H9 (cell line): ENCODE results near the gene KNG1. TPM values are rescaled to one million over a fixed set of nuclear protein-coding genes. Genes with fewer than 3 reads are reported as not detected.

Experiments used
- DNase-seq: peaks from one replicate; pipeline ENCODE4 v3.0.0-alpha.2; 2017
- H2AFZ ChIP-seq: one replicate; pipeline ENCODE4 v1.6.1; 2013; ENCODE audit warnings: mild to moderate bottlenecking, low read length, control low read depth, moderate library complexity
- H2AK5ac ChIP-seq: 2 replicates; pipeline ENCODE4 v1.6.1; 2013; ENCODE audit warnings: low read length, control low read depth, mixed read lengths; ENCODE audit not compliant: insufficient read length
- H2BK120ac ChIP-seq: one replicate; pipeline ENCODE4 v1.6.1; 2013; ENCODE audit warnings: low read depth, mild to moderate bottlenecking, low read length, control low read depth, inconsistent platforms; ENCODE audit not compliant: poor library complexity, severe bottlenecking
- H2BK12ac ChIP-seq: 2 replicates; pipeline ENCODE4 v1.6.1; 2013; ENCODE audit warnings: low read length, control low read depth, mixed read lengths, low read depth; ENCODE audit not compliant: insufficient read length
- H2BK15ac ChIP-seq: 2 replicates; pipeline ENCODE4 v1.6.1; 2013; ENCODE audit warnings: low read depth, low read length, control low read depth
- H2BK20ac ChIP-seq: one replicate; pipeline ENCODE4 v1.6.1; 2013; ENCODE audit warnings: low read depth, mild to moderate bottlenecking, low read length, control low read depth, inconsistent platforms; ENCODE audit not compliant: poor library complexity, severe bottlenecking
- H2BK5ac ChIP-seq: 2 replicates; pipeline ENCODE4 v1.6.1; 2013; ENCODE audit warnings: low read length, control low read depth, mixed read lengths; ENCODE audit not compliant: insufficient read length
- H3K14ac ChIP-seq: 2 replicates; pipeline ENCODE4 v1.6.1; 2013; ENCODE audit warnings: low read length, control low read depth; ENCODE audit not compliant: insufficient read depth
- H3K18ac ChIP-seq: 2 replicates; pipeline ENCODE4 v1.6.1; 2013; ENCODE audit warnings: low read depth, mild to moderate bottlenecking, mixed read lengths, low read length, control low read depth; ENCODE audit not compliant: insufficient read length
- H3K23ac ChIP-seq: 2 replicates; pipeline ENCODE4 v1.6.1; 2013; ENCODE audit warnings: low read length, control low read depth, mixed read lengths, low read depth; ENCODE audit not compliant: insufficient read length
- H3K23me2 ChIP-seq: 2 replicates; pipeline ENCODE4 v1.6.1; 2013; ENCODE audit warnings: low read depth, mild to moderate bottlenecking, mixed read lengths, low read length, control low read depth; ENCODE audit not compliant: insufficient read length, poor library complexity, severe bottlenecking
- H3K27ac ChIP-seq: 2 replicates; pipeline ENCODE4 v1.5.1; 2013; ENCODE audit warnings: low read length, control low read depth, mixed read lengths, low read depth; ENCODE audit not compliant: insufficient read length
- H3K27me3 ChIP-seq: 2 replicates; pipeline ENCODE4 v1.6.1; 2013; ENCODE audit warnings: low read length, control low read depth, inconsistent platforms; ENCODE audit not compliant: insufficient read depth
- H3K4ac ChIP-seq: 2 replicates; pipeline ENCODE4 v1.6.1; 2013; ENCODE audit warnings: low read depth, mild to moderate bottlenecking, control low read depth, inconsistent platforms, low read length, moderate library complexity
- H3K4me1 ChIP-seq: 2 replicates; pipeline ENCODE4 v1.6.1; 2013; ENCODE audit warnings: low read length, control low read depth, inconsistent platforms; ENCODE audit not compliant: insufficient read depth
- H3K4me2 ChIP-seq: 2 replicates; pipeline ENCODE4 v1.6.1; 2013; ENCODE audit warnings: low read length, control low read depth, mixed read lengths; ENCODE audit not compliant: insufficient read length, insufficient read depth
- H3K56ac ChIP-seq: 2 replicates; pipeline ENCODE4 v1.6.1; 2013; ENCODE audit warnings: low read depth, mild to moderate bottlenecking, mixed read lengths, low read length, control low read depth; ENCODE audit not compliant: insufficient read length
- H3K79me1 ChIP-seq: 2 replicates; pipeline ENCODE4 v1.6.1; 2013; ENCODE audit warnings: low read depth, mild to moderate bottlenecking, moderate library complexity, low read length, control low read depth, inconsistent platforms; ENCODE audit not compliant: insufficient read depth, poor library complexity, severe bottlenecking
- H3K79me2 ChIP-seq: 2 replicates; pipeline ENCODE4 v1.6.1; 2013; ENCODE audit warnings: low read length, control low read depth, inconsistent platforms; ENCODE audit not compliant: insufficient read depth
- H3K9ac ChIP-seq: 2 replicates; pipeline ENCODE4 v1.6.1; 2013; ENCODE audit warnings: low read length, control low read depth, mixed read lengths; ENCODE audit not compliant: insufficient read length; ENCODE audit errors: extremely low read depth
- H3K9me3 ChIP-seq: one replicate; pipeline ENCODE4 v1.6.1; 2013; ENCODE audit warnings: low read depth, low read length, inconsistent platforms; ENCODE audit not compliant: control insufficient read depth
- H3T11ph ChIP-seq: one replicate; pipeline ENCODE4 v1.6.1; 2013; ENCODE audit warnings: mild to moderate bottlenecking, low read length, control low read depth, inconsistent platforms
- H4K20me1 ChIP-seq: one replicate; pipeline ENCODE4 v1.6.1; 2013; ENCODE audit not compliant: control insufficient read depth, insufficient read length, insufficient read depth
- H4K5ac ChIP-seq: 2 replicates; pipeline ENCODE4 v1.6.1; 2013; ENCODE audit warnings: low read depth, mild to moderate bottlenecking, mixed read lengths, low read length, control low read depth; ENCODE audit not compliant: insufficient read length
- H4K8ac ChIP-seq: replicated peaks from 2 replicates; pipeline ENCODE4 v1.6.1; 2013; ENCODE audit warnings: low read length, control low read depth, mixed read lengths, low read depth; ENCODE audit not compliant: insufficient read length
- H4K91ac ChIP-seq: 2 replicates; pipeline ENCODE4 v1.6.1; 2013; ENCODE audit warnings: low read depth, mild to moderate bottlenecking, moderate library complexity, mixed read lengths, low read length, control low read depth; ENCODE audit not compliant: insufficient read length
- H3K27ac Mint-ChIP-seq, 3 experiments: 2 replicates in 2 of 3; 3 replicates in 1 of 3; pipeline ENCODE4 v1.8.0; 2020 to 2021; ENCODE audit warnings: mixed read lengths in 3 of 3, mild to moderate bottlenecking in 1 of 3, moderate library complexity in 1 of 3
- H3K27me3 Mint-ChIP-seq: 2 replicates; pipeline ENCODE4 v1.8.0; 2021; ENCODE audit warnings: low read depth, mild to moderate bottlenecking, moderate library complexity, mixed read lengths
- H3K36me3 Mint-ChIP-seq, 3 experiments: 2 replicates in 2 of 3; 3 replicates in 1 of 3; pipeline ENCODE4 v1.8.0; 2020 to 2021; ENCODE audit warnings: low read depth in 3 of 3, mixed read lengths in 3 of 3; ENCODE audit not compliant: insufficient read depth in 1 of 3
- H3K4me1 Mint-ChIP-seq, 2 experiments: 2 replicates each; pipeline ENCODE4 v1.8.0; 2020; ENCODE audit warnings: mixed read lengths in 2 of 2
- H3K4me3 Mint-ChIP-seq, 2 experiments: 2 replicates in 1 of 2; 3 replicates in 1 of 2; pipeline ENCODE4 v1.8.0; 2020 to 2021; ENCODE audit warnings: mild to moderate bottlenecking in 2 of 2, mixed read lengths in 2 of 2, moderate library complexity in 1 of 2
- H3K9me3 Mint-ChIP-seq, 2 experiments: 2 replicates in 1 of 2; 3 replicates in 1 of 2; pipeline ENCODE4 v1.8.0; 2020; ENCODE audit warnings: mild to moderate bottlenecking in 2 of 2, mixed read lengths in 2 of 2, moderate library complexity in 1 of 2
- WGBS: extraction: QIAGEN DNeasy Blood & Tissue Kit; methylation state at CpG from one replicate; pipeline ENCODE4 v1.1.7; 2013; ENCODE audit warnings: missing lambda C conversion rate, low lambda C conversion rate, mixed read lengths; ENCODE audit not compliant: insufficient read length; ENCODE audit errors: extremely low coverage; 5-methylcytosine and 5-hydroxymethylcytosine counted together
- total RNA-seq: library from RNA; stranded (reverse); gene quantifications from 2 replicates; pipeline ENCODE4 v1.2.1, GENCODE V29; 2021
- TF ChIP-seq, protein P1 (sequence below): fragments of 200-600 bp; sonication (generic); conservative IDR thresholded peaks from 3 replicates; pipeline ENCODE4 v1.8.0; 2021; ENCODE audit warnings: antibody characterized with exemption, mild to moderate bottlenecking

KNG1 gene
- total RNA-seq, 1 experiment from 2014 or later = not detected

DNA sequence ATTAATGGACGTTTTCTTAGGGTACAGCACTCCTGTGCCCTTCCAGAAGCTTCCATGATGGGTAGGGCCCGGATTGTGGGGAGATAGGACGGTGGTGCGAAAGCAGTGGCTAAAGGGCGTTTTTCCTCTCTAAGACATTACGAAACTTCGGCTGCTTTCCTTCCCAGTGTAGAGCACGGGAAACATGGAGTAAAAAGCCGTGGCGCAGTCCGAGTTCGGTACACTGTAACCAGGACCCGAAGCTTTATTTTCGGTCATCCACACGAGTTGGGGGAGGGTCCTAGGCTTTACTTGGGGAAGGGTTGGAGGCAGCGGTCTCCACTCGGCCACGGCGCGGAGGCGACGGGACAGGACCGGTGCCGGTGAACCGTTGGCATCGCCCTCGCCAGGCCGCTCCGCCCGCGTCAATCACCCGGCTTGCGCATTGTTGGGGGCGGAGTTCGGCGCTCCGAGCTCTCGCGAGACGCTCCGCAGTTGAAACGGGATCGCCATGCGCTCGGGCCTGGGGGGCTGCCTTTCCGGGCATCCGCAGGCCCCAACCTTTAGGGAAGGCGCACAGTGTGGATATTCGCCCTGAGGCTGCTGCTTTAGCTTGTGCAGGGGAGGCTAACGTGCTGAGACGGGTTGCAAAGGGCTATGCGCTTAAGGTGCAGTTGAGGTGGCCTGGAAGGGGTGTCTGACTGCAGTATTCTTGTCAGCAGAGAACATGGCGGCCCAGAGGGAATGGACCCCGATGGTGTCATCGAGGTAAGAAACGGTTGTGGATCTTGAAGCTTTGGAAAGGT is 66.8 kb downstream of the KNG1 start:
- Histone ChIP-seq H2BK5ac (no peak overlapping the region), H3K79me2 (peaks cover 20% of the 10 kb centered on the region; the same call in 1 of the 2 replicates), H3K27ac (peak overlapping the region; percentile 65), H3T11ph (no peak overlapping the region), H2BK120ac (no peak overlapping the region), H3K18ac (peak overlapping the region; percentile 78), H3K79me1 (no peaks in the 10 kb centered on the region), H3K4me2 (peak overlapping the region; percentile 93), H2AK5ac (no peak overlapping the region), H3K4ac (no peak overlapping the region), H2AFZ (no peak overlapping the region), H3K4me1 (no peaks in the 10 kb centered on the region), H3K27me3 (no peaks in the 10 kb centered on the region), H3K23me2 (peaks cover 6% of the 10 kb centered on the region), H3K14ac (peak overlapping the region; percentile 80; the same call in 1 of the 2 replicates), H3K56ac (peak overlapping the region; percentile 51), H4K5ac (peak overlapping the region; percentile 6), H4K8ac (no peak overlapping the region), H3K23ac (no peak overlapping the region), H4K91ac (no peak overlapping the region), H3K9ac (peak overlapping the region; percentile 99), H2BK12ac (no peak overlapping the region), H3K9me3 (no peaks in the 10 kb centered on the region), H2BK15ac (no peak overlapping the region), H4K20me1 (no peaks in the 10 kb centered on the region), H2BK20ac (no peak overlapping the region)
- WGBS = no CpG with 5 or more reads among the region's 56 CpGs
- Mint-ChIP-seq H3K36me3 (peaks cover 49 to 57% (median 56%) of the 10 kb centered on the region in 3 experiments), H3K9me3 (peaks cover 11% of the 10 kb centered on the region in 2 experiments), H3K4me1 (peaks cover 19 to 29% of the 10 kb centered on the region in 2 experiments), H3K4me3 (peak overlapping the region; percentile 99), H3K27ac (peak overlapping the region; percentile 99 to 100 (median 100)), H3K27me3 (peaks cover 10% of the 10 kb centered on the region)
- DNase-seq = peak; percentile 58
- TF ChIP-seq, protein P1, sequence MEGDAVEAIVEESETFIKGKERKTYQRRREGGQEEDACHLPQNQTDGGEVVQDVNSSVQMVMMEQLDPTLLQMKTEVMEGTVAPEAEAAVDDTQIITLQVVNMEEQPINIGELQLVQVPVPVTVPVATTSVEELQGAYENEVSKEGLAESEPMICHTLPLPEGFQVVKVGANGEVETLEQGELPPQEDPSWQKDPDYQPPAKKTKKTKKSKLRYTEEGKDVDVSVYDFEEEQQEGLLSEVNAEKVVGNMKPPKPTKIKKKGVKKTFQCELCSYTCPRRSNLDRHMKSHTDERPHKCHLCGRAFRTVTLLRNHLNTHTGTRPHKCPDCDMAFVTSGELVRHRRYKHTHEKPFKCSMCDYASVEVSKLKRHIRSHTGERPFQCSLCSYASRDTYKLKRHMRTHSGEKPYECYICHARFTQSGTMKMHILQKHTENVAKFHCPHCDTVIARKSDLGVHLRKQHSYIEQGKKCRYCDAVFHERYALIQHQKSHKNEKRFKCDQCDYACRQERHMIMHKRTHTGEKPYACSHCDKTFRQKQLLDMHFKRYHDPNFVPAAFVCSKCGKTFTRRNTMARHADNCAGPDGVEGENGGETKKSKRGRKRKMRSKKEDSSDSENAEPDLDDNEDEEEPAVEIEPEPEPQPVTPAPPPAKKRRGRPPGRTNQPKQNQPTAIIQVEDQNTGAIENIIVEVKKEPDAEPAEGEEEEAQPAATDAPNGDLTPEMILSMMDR = no peak
